Mesenchymal stem cell (in vitro differentiated cells and primary cell): ENCODE measurements around the gene RFX2.
"Not testable (repeated sequence)": the region's sequence is repeated elsewhere in the genome, so short reads cannot be mapped to it uniquely, and the experiment has no call there.

Source experiments
- DNase-seq: peaks from one replicate; pipeline ENCODE4 v3.0.0-alpha.2; 2013
- H2AFZ ChIP-seq: one replicate; pipeline ENCODE4 v1.6.1; 2013; ENCODE audit warnings: low read depth, mild to moderate bottlenecking, control low read depth, inconsistent platforms, low read length, moderate library complexity
- H2AK5ac ChIP-seq: 2 replicates; pipeline ENCODE4 v1.6.1; 2013; ENCODE audit warnings: low read length, moderate library complexity, mild to moderate bottlenecking, inconsistent platforms; ENCODE audit not compliant: severe bottlenecking
- H2BK120ac ChIP-seq: one replicate; pipeline ENCODE4 v1.6.1; 2013; ENCODE audit warnings: low read depth, mild to moderate bottlenecking, inconsistent platforms, low read length, moderate library complexity
- H2BK12ac ChIP-seq, 2 experiments: one replicate each; pipeline ENCODE4 v1.6.1; 2013; ENCODE audit warnings: inconsistent platforms in 2 of 2, low read length in 2 of 2, mild to moderate bottlenecking in 2 of 2, moderate library complexity in 2 of 2, control low read depth in 1 of 2
- H2BK15ac ChIP-seq: one replicate; pipeline ENCODE4 v1.6.1; 2013; ENCODE audit warnings: mild to moderate bottlenecking, low read depth, inconsistent platforms; ENCODE audit not compliant: poor library complexity, severe bottlenecking
- H2BK5ac ChIP-seq: 2 replicates; pipeline ENCODE4 v1.6.1; 2013; ENCODE audit warnings: low read depth, mild to moderate bottlenecking, low read length, control low read depth, inconsistent platforms; ENCODE audit not compliant: poor library complexity, severe bottlenecking
- H3K14ac ChIP-seq, 2 experiments: one replicate each; pipeline ENCODE4 v1.6.1; 2013; ENCODE audit warnings: inconsistent platforms in 2 of 2, low read length in 2 of 2, control low read depth in 1 of 2, mild to moderate bottlenecking in 1 of 2, moderate library complexity in 1 of 2
- H3K18ac ChIP-seq, 2 experiments: one replicate each; pipeline ENCODE4 v1.6.1; 2013; ENCODE audit warnings: inconsistent platforms in 2 of 2, low read length in 2 of 2, control low read depth in 1 of 2, low read depth in 1 of 2, mild to moderate bottlenecking in 1 of 2
- H3K23ac ChIP-seq, 2 experiments: one replicate each; pipeline ENCODE4 v1.6.1; 2013; ENCODE audit warnings: inconsistent platforms in 2 of 2, low read length in 2 of 2, mild to moderate bottlenecking in 2 of 2, moderate library complexity in 2 of 2, control low read depth in 1 of 2
- H3K27ac ChIP-seq: 2 replicates; pipeline ENCODE4 v1.5.1; 2013; ENCODE audit warnings: mild to moderate bottlenecking, moderate library complexity, low read length, control low read depth, inconsistent platforms; ENCODE audit not compliant: poor library complexity, severe bottlenecking
- H3K27me3 ChIP-seq, 2 experiments: 2 replicates each; pipeline versions ENCODE4 v1.6.1 to v1.7.0; 2013; ENCODE audit warnings: low read length in 2 of 2, mild to moderate bottlenecking in 2 of 2, moderate library complexity in 2 of 2, control low read depth in 1 of 2, inconsistent platforms in 1 of 2; ENCODE audit not compliant: control insufficient read depth in 1 of 2, insufficient read depth in 1 of 2
- H3K36me3 ChIP-seq, 2 experiments: 2 replicates each; pipeline versions ENCODE4 v1.6.1 to v1.7.0; 2013; ENCODE audit warnings: low read length in 2 of 2, control low read depth in 1 of 2, inconsistent platforms in 1 of 2, low read depth in 1 of 2, mild to moderate bottlenecking in 1 of 2; ENCODE audit not compliant: insufficient read depth in 2 of 2, control insufficient read depth in 1 of 2
- H3K4ac ChIP-seq, 2 experiments: one replicate each; pipeline ENCODE4 v1.6.1; 2013; ENCODE audit warnings: inconsistent platforms in 2 of 2, low read length in 2 of 2, mild to moderate bottlenecking in 2 of 2, moderate library complexity in 2 of 2, control low read depth in 1 of 2, low read depth in 1 of 2
- H3K4me1 ChIP-seq: 2 replicates; pipeline ENCODE4 v1.6.1; 2013; ENCODE audit warnings: low read depth, low read length, control low read depth; ENCODE audit not compliant: control insufficient read depth, insufficient read depth
- H3K4me2 ChIP-seq: 2 replicates; pipeline ENCODE4 v1.6.1; 2013; ENCODE audit warnings: low read length, mild to moderate bottlenecking, inconsistent platforms; ENCODE audit not compliant: poor library complexity, severe bottlenecking
- H3K4me3 ChIP-seq, 2 experiments: 2 replicates each; pipeline versions ENCODE4 v1.5.1 to v1.7.0; 2013; ENCODE audit warnings: low read length in 2 of 2, mild to moderate bottlenecking in 2 of 2, control low read depth in 1 of 2, low read depth in 1 of 2; ENCODE audit not compliant: insufficient read depth in 1 of 2
- H3K79me1 ChIP-seq: replicated peaks from 2 replicates; pipeline ENCODE4 v1.6.1; 2013; ENCODE audit warnings: mild to moderate bottlenecking, control low read depth, low read length, inconsistent platforms; ENCODE audit not compliant: poor library complexity, severe bottlenecking
- H3K9ac ChIP-seq: 2 replicates; pipeline ENCODE4 v1.7.0; 2013; ENCODE audit warnings: mild to moderate bottlenecking, low read length, moderate library complexity
- H3K9me3 ChIP-seq: 2 replicates; pipeline ENCODE4 v1.7.0; 2013; ENCODE audit warnings: mild to moderate bottlenecking, low read length; ENCODE audit not compliant: control insufficient read depth
- H4K8ac ChIP-seq: one replicate; pipeline ENCODE4 v1.6.1; 2013; ENCODE audit warnings: inconsistent platforms, mild to moderate bottlenecking, low read length, moderate library complexity
- H4K91ac ChIP-seq: one replicate; pipeline ENCODE4 v1.6.1; 2013; ENCODE audit warnings: mild to moderate bottlenecking, low read length, inconsistent platforms
- WGBS: methylation state at CpG from one replicate; pipeline ENCODE4 v1.1.7; 2013; ENCODE audit warnings: mixed read lengths; 5-methylcytosine and 5-hydroxymethylcytosine counted together

The RFX2 gene

GRCh38 chr19:5985837-5986236 lies 124.5 kb downstream of the RFX2 start:
- H3K9ac ChIP-seq: peak overlapping the region; percentile 38
- not testable (repeated sequence) for H2BK15ac ChIP-seq, H3K18ac ChIP-seq, H2AK5ac ChIP-seq, H2BK5ac ChIP-seq, H3K36me3 ChIP-seq, H4K91ac ChIP-seq, H2BK12ac ChIP-seq, H3K14ac ChIP-seq, H4K8ac ChIP-seq, H2BK120ac ChIP-seq, H3K27me3 ChIP-seq, H2AFZ ChIP-seq, H3K79me1 ChIP-seq, H3K23ac ChIP-seq, H3K4me3 ChIP-seq, DNase-seq, H3K4me2 ChIP-seq, H3K9me3 ChIP-seq
- WGBS: 79% methylated on average over 5 of the region's 5 CpGs
- H3K27ac ChIP-seq: peak overlapping the region; percentile 9
- peak overlapping the region in 1 of 2 experiments; percentile 32 for H3K4ac ChIP-seq
- peaks cover 15% of the 10 kb centered on the region for H3K4me1 ChIP-seq

- Histone ChIP-seq H2AK5ac (no peak overlapping the region), H2BK5ac (no peak overlapping the region), H2AFZ (no peak overlapping the region), H3K14ac (no peak overlapping the region), H3K4me2 (no peak overlapping the region), H3K4ac (peak overlapping the region in 1 of 2 experiments; percentile 32), H3K27ac (peak overlapping the region; percentile 75), H3K23ac (no peak overlapping the region), H3K18ac (no peak overlapping the region), H3K27me3 (no peaks in the 10 kb centered on the region), H3K4me3 (no peak overlapping the region), H3K4me1 (peaks cover 14% of the 10 kb centered on the region), H4K91ac (no peak overlapping the region), H3K9me3 (no peaks in the 10 kb centered on the region), H2BK15ac (no peak overlapping the region), H2BK120ac (no peak overlapping the region), H3K79me1 (peaks cover 3% of the 10 kb centered on the region), H3K9ac (peak overlapping the region; percentile 38), H3K36me3 (no peaks in the 10 kb centered on the region), H2BK12ac (no peak overlapping the region), H4K8ac (peak overlapping the region; percentile 79)
- 93% methylated on average over 11 of the region's 12 CpGs for WGBS
- peak; percentile 44 for DNase-seq
Measured at GRCh38 chr19:5985098-5985783, 125.1 kb downstream of the RFX2 start.

DNA sequence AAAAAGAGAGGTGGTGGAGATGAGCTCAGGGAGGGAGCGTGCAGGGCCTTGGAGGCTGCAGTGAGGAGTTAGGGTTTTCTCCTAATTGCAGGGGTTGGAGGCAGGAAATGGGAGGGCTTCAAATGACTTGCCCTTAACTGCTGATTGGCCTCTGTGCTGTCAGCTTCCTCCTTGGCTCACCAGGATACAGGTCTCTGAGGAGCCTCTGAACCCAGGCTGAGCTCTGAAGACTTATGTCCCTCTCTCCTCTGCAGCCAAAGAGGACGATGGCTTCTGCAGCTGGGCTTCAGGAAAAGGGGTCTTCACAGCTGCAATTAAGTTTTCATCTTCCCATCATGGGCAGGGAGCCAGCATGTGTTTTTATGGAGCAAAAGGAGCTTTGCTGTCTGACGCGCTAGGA lies 125.7 kb downstream of the RFX2 start:
- Histone ChIP-seq H3K27me3 (no peaks in the 10 kb centered on the region), H2BK12ac (no peak overlapping the region), H4K91ac (no peak overlapping the region), H4K8ac (no peak overlapping the region), H3K4me2 (no peak overlapping the region), H2BK120ac (no peak overlapping the region), H3K9ac (no peak overlapping the region), H2AFZ (no peak overlapping the region), H3K4ac (no peak overlapping the region), H3K18ac (no peak overlapping the region), H2BK15ac (no peak overlapping the region), H3K4me3 (no peak overlapping the region), H2AK5ac (no peak overlapping the region), H3K14ac (no peak overlapping the region), H3K23ac (no peak overlapping the region), H3K79me1 (peaks cover 3% of the 10 kb centered on the region), H3K9me3 (no peaks in the 10 kb centered on the region), H3K36me3 (no peaks in the 10 kb centered on the region), H2BK5ac (no peak overlapping the region), H3K4me1 (peaks cover 17% of the 10 kb centered on the region), H3K27ac (peak overlapping the region; percentile 75)
- no peak for DNase-seq
- 95% methylated on average over 4 of the region's 4 CpGs for WGBS

DNA sequence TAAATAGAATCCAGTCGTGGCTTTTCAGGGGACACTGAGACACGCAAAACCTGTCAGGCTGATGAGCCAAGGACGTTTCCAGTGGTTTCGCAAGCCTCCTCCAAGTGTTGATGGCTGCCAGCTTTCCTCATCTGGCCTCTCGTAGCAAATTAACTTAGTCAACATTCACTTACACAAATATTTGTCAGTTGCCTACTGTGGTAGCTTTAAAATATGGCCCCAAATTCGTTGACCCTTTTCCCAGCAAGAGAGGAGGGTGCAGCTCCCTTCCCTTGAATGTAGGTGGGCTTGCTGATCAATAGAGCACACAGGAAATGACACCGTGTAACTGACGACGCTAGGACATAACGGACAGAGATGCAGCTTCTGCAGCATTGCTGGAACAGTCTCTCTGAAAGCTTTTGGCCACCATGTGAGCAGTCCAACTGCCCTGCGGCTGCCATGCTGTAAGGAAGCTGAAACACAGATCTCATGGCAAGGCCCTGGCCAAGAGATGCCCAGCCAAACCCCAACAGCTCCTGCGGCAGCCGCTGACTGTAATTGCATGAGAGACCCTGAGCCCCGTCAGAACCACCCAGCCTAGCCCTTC lies 126.8 kb downstream of the RFX2 start:
- Histone ChIP-seq H2BK15ac (no peak overlapping the region), H3K9ac (no peak overlapping the region), H3K27me3 (no peaks in the 10 kb centered on the region), H2AFZ (no peak overlapping the region), H3K9me3 (no peaks in the 10 kb centered on the region), H3K23ac (no peak overlapping the region), H3K4ac (no peak overlapping the region), H2BK5ac (no peak overlapping the region), H3K4me1 (peaks cover 26% of the 10 kb centered on the region), H3K4me2 (no peak overlapping the region), H2BK12ac (no peak overlapping the region), H3K36me3 (no peaks in the 10 kb centered on the region), H2AK5ac (no peak overlapping the region), H4K91ac (no peak overlapping the region), H3K14ac (no peak overlapping the region), H2BK120ac (no peak overlapping the region), H4K8ac (no peak overlapping the region), H3K4me3 (no peak overlapping the region), H3K18ac (no peak overlapping the region), H3K27ac (no peak overlapping the region), H3K79me1 (peaks cover 9% of the 10 kb centered on the region)
- DNase-seq: peak; percentile 30
- WGBS: 71% methylated on average over 14 of the region's 14 CpGs
